KMS-11 (cell line): ENCODE results near the gene LRRC38.

Source experiments
- H2AFZ ChIP-seq: fragments of 200-600 bp; sonication (generic); 2 replicates; pipeline ENCODE4 v1.6.1; 2016; ENCODE audit warnings: antibody characterized with exemption, mixed run types, low read depth
- H3K27ac ChIP-seq: fragments of 200-600 bp; sonication (generic); 2 replicates; pipeline ENCODE4 v1.6.1; 2016; ENCODE audit warnings: mild to moderate bottlenecking, mixed run types
- H3K27me3 ChIP-seq: fragments of 200-600 bp; sonication (generic); 2 replicates; pipeline ENCODE4 v1.6.1; 2017; ENCODE audit warnings: mild to moderate bottlenecking, low read depth, mixed run types, moderate library complexity; ENCODE audit not compliant: insufficient read depth
- H3K36me3 ChIP-seq: fragments of 200-600 bp; sonication (generic); 2 replicates; pipeline ENCODE4 v1.6.1; 2017; ENCODE audit warnings: mild to moderate bottlenecking, mixed run types; ENCODE audit not compliant: insufficient read depth
- H3K4me1 ChIP-seq: fragments of 200-600 bp; sonication (generic); 2 replicates; pipeline ENCODE4 v1.6.1; 2016; ENCODE audit warnings: mild to moderate bottlenecking, low read depth, mixed run types; ENCODE audit not compliant: poor library complexity, severe bottlenecking
- H3K4me2 ChIP-seq: fragments of 200-600 bp; sonication (generic); 2 replicates; pipeline ENCODE4 v1.7.0; 2016; ENCODE audit warnings: mild to moderate bottlenecking, mixed run types
- H3K4me3 ChIP-seq: fragments of 200-600 bp; sonication (generic); IDR thresholded peaks from 2 replicates; pipeline ENCODE4 v1.6.1; 2017; ENCODE audit warnings: low read depth, low read length, mixed read lengths; ENCODE audit not compliant: insufficient read depth
- H3K79me2 ChIP-seq: fragments of 200-600 bp; sonication (generic); 2 replicates; pipeline ENCODE4 v1.6.1; 2016; ENCODE audit warnings: low read depth, mixed run types; ENCODE audit not compliant: insufficient read depth
- H3K9ac ChIP-seq: fragments of 200-600 bp; sonication (generic); 2 replicates; pipeline ENCODE4 v1.6.1; 2016; ENCODE audit warnings: mild to moderate bottlenecking, mixed run types
- H4K20me1 ChIP-seq: fragments of 200-600 bp; sonication (generic); 2 replicates; pipeline ENCODE4 v1.6.1; 2016; ENCODE audit warnings: mild to moderate bottlenecking, mixed run types; ENCODE audit not compliant: insufficient read depth
- CTCF ChIP-seq: fragments of 200-600 bp; sonication (generic); conservative IDR thresholded peaks from 2 replicates; pipeline ENCODE4 v1.6.1; 2017; ENCODE audit warnings: low read depth, mild to moderate bottlenecking, antibody characterized with exemption, low read length, moderate library complexity, mixed read lengths

Gene LRRC38

DNA sequence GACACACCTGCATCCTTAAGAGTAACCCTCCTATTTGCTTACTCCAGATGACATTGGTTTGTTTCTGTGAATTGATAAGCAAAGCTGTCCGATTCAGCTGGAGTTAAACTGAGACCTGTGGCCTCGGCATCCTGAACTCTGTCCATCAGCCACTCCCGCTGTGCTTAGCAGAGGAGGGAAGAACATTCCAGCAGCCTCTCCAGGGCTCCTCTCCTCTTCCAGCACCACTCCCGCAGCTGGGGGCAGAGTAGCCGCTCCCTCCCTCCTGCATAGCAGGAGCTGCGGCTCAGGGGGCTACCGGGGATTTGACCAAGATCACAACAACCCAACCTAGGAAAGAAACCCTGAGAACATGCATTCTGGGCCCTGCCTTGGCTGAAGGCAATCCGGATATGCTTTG lies 8.8 kb downstream of the LRRC38 start:
- H3K4me2 ChIP-seq = no peak overlapping the region
- no peak overlapping the region for H3K9ac ChIP-seq
- no peak overlapping the region for H3K27ac ChIP-seq
- H3K36me3 ChIP-seq = no peaks in the 10 kb centered on the region
- H3K79me2 ChIP-seq = no peaks in the 10 kb centered on the region
- no peaks in the 10 kb centered on the region for H3K4me1 ChIP-seq
- no peaks in the 10 kb centered on the region for H4K20me1 ChIP-seq
- no peak overlapping the region for H3K4me3 ChIP-seq
- TF ChIP-seq CTCF = no peak
- H3K27me3 ChIP-seq = no peaks in the 10 kb centered on the region; the same call in 1 of the 2 replicates
- H2AFZ ChIP-seq = no peak overlapping the region

DNA sequence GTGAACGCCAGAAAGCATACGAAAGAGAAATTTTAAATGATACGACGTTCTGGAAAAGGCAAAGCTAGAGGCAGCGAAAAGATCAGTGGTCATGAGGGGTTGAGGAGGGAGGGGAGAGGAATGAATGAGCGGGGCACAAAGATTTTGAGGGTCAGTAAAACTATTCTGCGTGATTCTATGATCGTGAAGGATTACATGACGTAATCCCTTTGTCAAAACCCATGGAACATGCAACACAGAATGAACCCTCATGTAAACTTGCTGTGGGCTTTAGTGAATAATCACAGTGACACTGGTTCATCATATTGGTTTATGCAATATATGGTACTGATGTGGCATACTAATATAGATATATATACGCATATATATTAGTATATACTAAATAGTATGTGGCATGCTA lies 13.0 kb downstream of the LRRC38 start:
- Histone ChIP-seq H4K20me1 (no peaks in the 10 kb centered on the region), H3K9ac (no peak overlapping the region), H2AFZ (no peak overlapping the region), H3K27me3 (peaks cover 7% of the 10 kb centered on the region), H3K79me2 (no peaks in the 10 kb centered on the region), H3K4me2 (no peak overlapping the region), H3K4me3 (no peak overlapping the region), H3K36me3 (no peaks in the 10 kb centered on the region), H3K27ac (no peak overlapping the region), H3K4me1 (no peaks in the 10 kb centered on the region)
- TF ChIP-seq CTCF = no peak

- H3K9ac ChIP-seq = no peak overlapping the region
- no peaks in the 10 kb centered on the region for H4K20me1 ChIP-seq
- no peaks in the 10 kb centered on the region for H3K79me2 ChIP-seq
- H3K36me3 ChIP-seq = no peaks in the 10 kb centered on the region
- H3K27ac ChIP-seq = no peak overlapping the region
- H3K4me2 ChIP-seq = no peak overlapping the region
- no peak overlapping the region for H2AFZ ChIP-seq
- no peak overlapping the region for H3K4me3 ChIP-seq
- H3K4me1 ChIP-seq = no peaks in the 10 kb centered on the region
- no peak for TF ChIP-seq CTCF
- peaks cover 10% of the 10 kb centered on the region for H3K27me3 ChIP-seq
Measured at GRCh38 chr1:13499422-13499821, 14.4 kb downstream of the LRRC38 start.

DNA sequence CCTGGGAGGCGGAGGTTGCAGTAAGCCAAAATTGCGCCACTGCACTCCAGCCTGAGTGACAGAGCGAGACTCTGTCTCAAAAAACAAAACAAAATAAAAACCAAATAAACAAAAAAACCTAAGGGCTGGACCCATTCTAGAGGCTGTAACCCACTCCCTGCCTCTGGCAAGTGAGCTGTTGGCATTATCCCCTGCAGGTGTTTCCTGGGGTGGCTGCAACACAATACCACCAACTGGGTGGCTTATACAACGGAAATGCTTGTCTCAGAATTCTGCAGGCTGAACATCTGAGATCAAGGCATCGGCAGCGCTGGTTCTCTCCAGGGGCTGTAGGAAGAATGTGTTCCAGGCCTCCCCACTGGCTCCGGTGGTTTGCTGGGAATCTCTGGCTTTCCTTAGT lies 15.2 kb downstream of the LRRC38 start:
- Histone ChIP-seq H3K4me1 (no peaks in the 10 kb centered on the region), H4K20me1 (no peaks in the 10 kb centered on the region), H3K27me3 (peaks cover 10% of the 10 kb centered on the region), H3K79me2 (no peaks in the 10 kb centered on the region), H3K4me2 (no peak overlapping the region), H3K9ac (no peak overlapping the region), H3K27ac (no peak overlapping the region), H3K36me3 (no peaks in the 10 kb centered on the region), H2AFZ (no peak overlapping the region), H3K4me3 (no peak overlapping the region)
- TF ChIP-seq CTCF = no peak

- Histone ChIP-seq H2AFZ (no peak overlapping the region), H3K36me3 (no peaks in the 10 kb centered on the region), H3K4me2 (no peak overlapping the region), H3K27ac (no peak overlapping the region), H3K27me3 (peaks cover 10% of the 10 kb centered on the region), H3K4me3 (no peak overlapping the region), H4K20me1 (no peaks in the 10 kb centered on the region), H3K9ac (no peak overlapping the region), H3K4me1 (no peaks in the 10 kb centered on the region), H3K79me2 (no peaks in the 10 kb centered on the region)
- no peak for TF ChIP-seq CTCF
Measured at GRCh38 chr1:13495186-13495585, 18.6 kb downstream of the LRRC38 start.
